ENCODE results near the gene KIAA0040.

KIAA0040 gene

GRCh38 chr1:175192630-175193526, at the start of gene KIAA0040:
Gene KIAA0040, minus strand, starts transcription at chr1:175192776. Its CDS starts 31,763 bp downstream, at chr1:175161013.
- DNase-seq (ENCODE audit: low spot score): peak; percentile 44

DNA sequence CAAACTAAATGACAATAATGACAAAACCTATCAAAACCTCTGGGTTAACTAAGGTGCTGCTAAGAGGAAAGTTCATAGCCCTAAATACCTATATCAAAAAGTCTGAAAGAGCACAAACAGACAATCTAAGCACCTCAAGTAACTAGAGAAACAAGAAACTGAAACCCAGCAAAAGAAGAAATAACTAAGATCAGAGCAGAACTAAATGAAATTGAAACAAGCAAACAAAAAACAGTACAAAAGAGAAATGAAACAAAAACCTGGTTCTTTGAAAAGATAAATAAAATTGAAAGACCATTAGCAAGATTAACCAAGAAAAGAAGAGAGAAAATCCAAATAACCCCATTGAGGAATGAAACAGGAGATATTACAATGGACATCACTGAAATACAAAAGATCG, 44.8 kb upstream of the KIAA0040 start:
- DNase-seq (ENCODE audit: low spot score): no peak

DNA sequence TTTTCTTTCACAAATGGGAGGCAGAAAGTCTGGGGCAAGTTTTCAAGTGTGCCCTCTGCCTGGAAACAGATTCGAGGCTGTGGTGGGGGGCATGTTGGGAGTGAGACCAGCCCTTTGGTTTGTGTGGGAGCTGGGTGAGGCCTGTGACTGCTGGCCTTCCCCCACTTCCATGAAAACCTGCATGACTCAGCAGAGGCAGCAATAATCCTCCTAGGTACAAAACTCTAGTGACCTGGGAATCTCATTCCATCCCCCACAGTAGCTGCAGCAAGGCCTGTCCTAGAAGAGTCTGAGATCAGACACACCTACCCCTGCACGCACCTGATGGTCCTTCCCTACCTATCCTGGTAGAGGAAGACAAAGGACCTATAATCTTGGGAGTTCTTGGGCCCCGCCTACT, 42.1 kb upstream of the KIAA0040 start:
- no peak for DNase-seq (ENCODE audit: low spot score)

GRCh38 chr1:175232335-175232734, 39.8 kb upstream of the KIAA0040 start:
- DNase-seq (ENCODE audit: low spot score): no peak

DNA sequence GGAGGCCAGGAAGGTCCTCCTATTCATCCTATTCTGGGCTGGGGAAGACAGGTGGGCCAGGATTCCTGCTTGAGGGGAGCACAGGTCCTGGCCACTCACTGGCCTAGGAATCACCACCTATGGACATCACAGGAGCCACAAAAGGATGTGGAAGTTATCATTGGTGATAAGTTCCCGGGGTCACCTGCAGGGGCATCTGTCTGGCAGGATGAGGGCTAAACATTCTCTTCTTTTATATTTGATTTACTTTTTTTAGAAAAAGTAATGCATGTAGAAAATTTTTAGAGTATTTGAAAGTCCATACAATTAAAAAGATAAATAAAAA, 33.2 kb upstream of the KIAA0040 start:
- no peak for DNase-seq (ENCODE audit: low spot score)

- DNase-seq (ENCODE audit: low spot score): no peak
Measured at GRCh38 chr1:175222296-175222938, 29.8 kb upstream of the KIAA0040 start.

DNA sequence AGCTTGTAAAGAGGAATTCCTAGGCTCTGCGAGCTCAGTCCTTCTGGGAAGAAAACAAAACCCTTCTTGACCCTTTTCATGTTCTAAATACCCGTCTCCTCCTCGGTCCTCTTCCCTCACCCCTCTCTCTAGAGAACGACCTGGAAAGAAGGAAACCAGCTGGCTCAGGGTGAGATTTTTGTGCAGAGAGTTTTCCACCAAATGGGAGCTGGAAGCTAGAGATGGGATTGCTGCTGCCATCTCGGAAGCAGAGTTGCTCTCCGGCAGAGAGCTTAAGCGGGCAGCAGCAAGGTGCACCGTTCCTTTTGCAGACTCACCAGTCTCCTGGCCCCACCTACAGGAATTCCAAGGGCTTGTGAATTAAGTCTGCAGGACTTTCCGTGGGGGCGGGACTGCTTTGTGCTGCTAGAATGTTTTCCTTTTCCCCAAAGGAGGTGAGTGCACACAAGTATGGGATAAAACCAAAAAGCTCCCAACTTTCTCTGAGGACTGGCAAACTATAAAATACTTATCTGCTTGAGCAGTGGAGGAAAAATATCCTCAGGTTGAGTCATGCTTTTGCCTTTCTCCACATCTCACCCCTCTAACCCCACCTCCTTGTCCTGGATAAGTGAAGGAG, 29.1 kb upstream of the KIAA0040 start:
- DNase-seq (ENCODE audit: low spot score): no peak

DNA sequence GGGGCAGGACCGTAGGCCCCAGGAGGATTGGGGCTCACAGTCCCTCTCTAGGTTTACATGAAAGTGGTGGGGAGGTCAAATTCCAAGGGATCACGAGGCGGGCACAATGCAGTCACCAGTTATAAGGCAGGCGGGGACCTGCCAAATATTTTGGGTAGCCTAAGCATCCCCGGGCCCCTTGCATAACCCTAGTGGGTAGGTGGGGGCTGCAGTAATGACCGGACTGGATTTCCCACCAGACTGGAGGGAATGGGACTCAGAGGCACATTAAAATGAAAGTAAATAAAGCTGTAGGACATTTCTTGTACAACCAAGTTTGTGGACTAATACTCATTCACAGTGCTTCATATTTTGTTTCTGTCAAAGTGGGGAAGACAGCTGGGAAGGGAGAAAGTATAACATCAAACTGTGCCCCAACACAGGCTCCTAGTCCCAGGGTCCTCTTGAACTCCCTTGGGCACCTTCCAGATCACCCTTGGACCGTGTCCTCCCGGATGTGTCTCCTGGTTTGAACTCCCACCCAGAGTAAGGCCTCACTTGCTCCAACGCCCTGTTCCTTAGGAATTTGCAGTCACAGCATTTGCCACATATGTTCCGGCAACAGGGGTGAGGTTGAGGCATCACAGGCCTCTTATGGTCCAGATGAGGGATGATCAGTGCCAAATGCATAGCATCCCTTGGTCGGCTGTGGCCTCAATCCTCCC, 28.4 kb upstream of the KIAA0040 start:
- DNase-seq (ENCODE audit: low spot score): no peak

DNA sequence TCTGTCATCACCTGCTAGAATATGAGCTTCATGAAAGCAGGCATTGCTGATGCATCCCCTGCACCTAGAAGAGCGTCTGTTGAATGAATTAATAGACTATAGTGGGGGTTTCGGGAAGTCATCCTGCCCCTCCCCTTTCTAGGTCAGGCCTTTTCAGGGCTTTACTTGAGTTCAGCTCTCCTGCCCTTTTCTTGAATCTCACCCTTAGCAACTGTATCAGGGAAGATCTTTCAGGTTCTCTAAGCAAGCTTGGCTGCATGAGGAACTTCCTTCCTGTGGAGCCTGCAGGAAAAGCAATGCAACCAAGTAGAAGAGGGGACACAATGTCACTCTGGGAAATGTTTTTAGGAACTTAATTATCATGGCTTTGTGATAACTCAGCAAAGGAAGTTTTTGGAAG, 27.2 kb upstream of the KIAA0040 start:
- no peak for DNase-seq (ENCODE audit: low spot score)

GRCh38 chr1:175218786-175219434, 26.3 kb upstream of the KIAA0040 start:
- DNase-seq (ENCODE audit: low spot score): no peak

DNA sequence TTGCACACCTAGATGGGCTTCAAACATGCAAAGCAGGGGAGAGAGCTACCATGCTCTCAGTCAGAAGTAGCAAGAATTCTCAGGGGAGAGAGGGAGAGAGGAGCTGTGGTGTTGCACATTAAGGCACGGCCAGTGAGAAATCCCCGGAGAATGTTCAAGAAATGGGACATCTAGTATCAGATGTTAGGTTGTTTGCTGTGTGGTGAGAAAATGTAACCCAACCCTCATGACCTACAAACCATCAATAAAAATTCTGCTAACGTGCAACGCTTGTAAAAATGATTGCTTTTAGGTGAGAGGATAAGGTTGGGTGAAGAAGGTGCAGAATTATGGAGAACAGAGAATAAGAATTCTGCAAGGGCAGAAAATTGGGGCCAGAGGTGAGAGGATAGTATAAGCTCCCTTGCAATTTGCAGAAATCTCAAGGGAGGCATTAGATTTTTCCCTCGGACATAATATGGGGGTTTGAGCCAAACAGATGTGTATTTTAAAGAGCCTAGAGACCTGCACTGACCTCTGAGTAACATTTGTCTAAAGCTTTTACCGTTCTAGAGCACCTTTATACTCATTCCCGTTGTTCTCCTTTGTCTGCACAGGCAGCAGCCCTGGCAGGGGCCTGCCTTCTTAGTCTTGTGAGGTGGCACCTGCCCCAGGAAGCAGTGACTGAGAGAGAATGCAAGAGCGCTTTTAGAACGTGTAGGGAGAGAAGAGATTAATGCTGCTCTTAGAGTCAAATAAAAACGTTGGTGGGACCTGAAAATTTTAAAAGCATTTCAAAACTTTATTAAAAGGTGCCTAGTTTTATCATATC, 25.4 kb upstream of the KIAA0040 start:
- no peak for DNase-seq (ENCODE audit: low spot score)

GRCh38 chr1:175216444-175216843, 23.9 kb upstream of the KIAA0040 start:
- DNase-seq (ENCODE audit: low spot score): no peak

DNA sequence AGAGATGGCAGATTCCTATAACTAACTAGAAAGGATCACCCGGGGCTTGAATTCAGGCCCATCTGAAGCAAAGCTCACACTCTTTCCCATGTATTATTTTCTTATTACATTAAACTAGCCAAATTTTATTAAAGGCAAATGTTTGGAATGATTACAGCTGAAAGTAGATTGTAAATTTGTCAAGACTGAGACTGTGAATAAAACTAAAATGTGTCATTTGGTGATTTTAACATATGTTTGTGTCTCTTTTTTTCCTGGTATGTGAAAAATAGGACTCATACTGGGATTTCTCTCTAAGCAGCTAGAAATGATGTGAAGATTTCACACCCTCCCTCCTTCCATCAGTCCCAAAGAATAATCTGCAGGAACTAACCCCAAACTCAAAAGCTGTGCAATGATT, 19.1 kb upstream of the KIAA0040 start:
- no peak for DNase-seq (ENCODE audit: low spot score)

GRCh38 chr1:175210744-175211143, 18.2 kb upstream of the KIAA0040 start:
- no peak for DNase-seq (ENCODE audit: low spot score)

GRCh38 chr1:175209493-175209921, 16.9 kb upstream of the KIAA0040 start:
- no peak for DNase-seq (ENCODE audit: low spot score)

- DNase-seq (ENCODE audit: low spot score): no peak
Measured at GRCh38 chr1:175208773-175209492, 16.4 kb upstream of the KIAA0040 start.

- DNase-seq (ENCODE audit: low spot score): no peak
Measured at GRCh38 chr1:175207971-175208370, 15.4 kb upstream of the KIAA0040 start.

GRCh38 chr1:175206687-175207086, 14.1 kb upstream of the KIAA0040 start:
- no peak for DNase-seq (ENCODE audit: low spot score)

DNA sequence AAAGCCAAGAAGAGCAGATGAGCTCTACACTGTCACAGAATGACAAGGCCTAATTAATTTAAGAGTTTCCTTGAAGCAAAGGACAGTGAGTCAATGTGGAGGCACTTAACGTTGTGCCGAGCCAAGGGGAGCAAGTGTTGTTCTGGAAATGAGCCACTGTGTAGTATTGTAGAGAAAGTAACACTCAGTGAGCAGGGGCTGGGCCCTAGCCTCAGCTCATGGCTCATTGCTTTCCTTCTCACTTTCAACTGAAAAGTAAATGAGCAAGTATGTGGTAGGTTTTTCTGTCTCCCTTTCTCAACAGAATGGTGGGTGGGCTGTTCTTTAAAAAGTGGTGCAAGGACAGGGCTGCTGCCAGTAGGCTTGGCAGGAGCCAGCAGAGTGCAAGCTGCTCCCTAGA, 11.8 kb upstream of the KIAA0040 start:
- DNase-seq (ENCODE audit: low spot score): no peak

DNA sequence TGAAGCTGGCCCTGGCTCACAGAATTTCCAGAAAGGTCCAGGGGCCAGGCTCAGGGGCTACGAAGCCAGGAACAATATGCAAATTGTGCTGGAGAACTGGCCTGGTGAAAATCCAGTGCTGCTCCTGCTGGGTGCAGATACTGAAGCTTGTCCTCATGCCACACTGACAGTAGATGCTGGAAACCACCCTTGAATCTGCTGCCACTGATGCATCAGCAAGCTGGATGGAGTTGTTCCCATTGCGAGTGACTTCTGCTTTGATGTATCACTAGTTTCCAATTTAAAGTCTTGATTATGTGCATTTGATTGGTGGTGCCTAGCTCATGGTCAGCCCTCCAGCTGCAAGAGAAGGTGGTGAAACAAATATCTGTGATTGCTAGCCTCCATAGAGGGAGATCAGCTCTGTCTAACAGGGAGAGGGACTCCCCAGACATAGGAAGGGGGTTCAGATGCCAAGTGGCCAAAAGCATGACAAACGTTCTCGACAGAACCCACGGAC, 11.0 kb upstream of the KIAA0040 start:
- DNase-seq (ENCODE audit: low spot score): no peak

Data from HuH-7 (cell line).